Gastrocnemius medialis (tissue), 4 donors: ENCODE data around the gene CRAMP1.

Source experiments
- CTCF ChIP-seq, 5 experiments: fragments of 450-650 bp in 3 of 5; fragments of 200-600 bp in 2 of 5; sonication (generic) in 2 of 5; IDR thresholded peaks in 4 of 5; conservative IDR thresholded peaks in 1 of 5; 1 replicate in 4 of 5; 2 replicates in 1 of 5; pipeline ENCODE4 v1.5.1; 2016 to 2019; ENCODE audit warnings: antibody characterized with exemption in 5 of 5, mild to moderate bottlenecking in 3 of 5, moderate library complexity in 3 of 5
- POLR2A ChIP-seq, 2 donors: fragments of 450-650 bp; IDR thresholded peaks; one replicate each; pipeline ENCODE4 v1.6.1; 2017; ENCODE audit warnings: antibody characterized with exemption in 2 of 2, mild to moderate bottlenecking in 2 of 2, moderate library complexity in 2 of 2

- no peak for TF ChIP-seq CTCF (IDR thresholded peaks at IDR 0.05 in 4 of 5, conservative IDR thresholded peaks at IDR 0.05 in 1 of 5)
- no peak for TF ChIP-seq POLR2A (IDR thresholded peaks at IDR 0.05)
Measured at GRCh38 chr16:1639860-1640259, 27.7 kb downstream of the CRAMP1 start.
